GM21737 (cell line): ENCODE measurements around the gene OR56B1.
"Not testable (repeated sequence)": the region's sequence is repeated elsewhere in the genome, so short reads cannot be mapped to it uniquely, and the experiment has no call there.

Experiments used
- ATAC-seq: cut with Tn5 transposase; IDR thresholded peaks from one replicate; pipeline ENCODE4 v1.9.1; 2021; ENCODE audit warnings: mild to moderate bottlenecking, moderate library complexity; ENCODE audit not compliant: unreplicated experiment

OR56B1 gene

GRCh38 chr11:5736396-5736795 is at the start of gene OR56B1:
TSS of gene OR56B1 (plus strand) at chr11:5736448. CDS start at chr11:5736517, 69 bp downstream.
- no peak for ATAC-seq

GRCh38 chr11:5688482-5688881 is 47.8 kb upstream of the OR56B1 start:
- ATAC-seq: no peak

GRCh38 chr11:5689551-5689983 is 46.7 kb upstream of the OR56B1 start, which contains the start of gene TRIM22:
TSS of gene TRIM22 (plus strand) at chr11:5689790. CDS start at chr11:5696233, 6,443 bp downstream.
- ATAC-seq: peak; percentile 70

GRCh38 chr11:5690216-5690615 is 46.0 kb upstream of the OR56B1 start:
- no peak for ATAC-seq

GRCh38 chr11:5690736-5691135 is 45.5 kb upstream of the OR56B1 start:
- no peak for ATAC-seq

GRCh38 chr11:5691238-5691963 is 44.8 kb upstream of the OR56B1 start:
- not testable (repeated sequence) for ATAC-seq

- no peak for ATAC-seq
Observed at GRCh38 chr11:5691964-5692361, 44.3 kb upstream of the OR56B1 start.

- no peak for ATAC-seq
Observed at GRCh38 chr11:5694642-5695041, 41.6 kb upstream of the OR56B1 start.

GRCh38 chr11:5695580-5695979 is 40.7 kb upstream of the OR56B1 start:
- no peak for ATAC-seq

GRCh38 chr11:5696210-5696609 is 40.0 kb upstream of the OR56B1 start:
- no peak for ATAC-seq

- ATAC-seq: no peak
Observed at GRCh38 chr11:5698281-5698680, 38.0 kb upstream of the OR56B1 start.

- ATAC-seq: no peak
Observed at GRCh38 chr11:5700421-5701054, 35.7 kb upstream of the OR56B1 start.

GRCh38 chr11:5701055-5701577 is 35.1 kb upstream of the OR56B1 start:
- no peak for ATAC-seq

GRCh38 chr11:5703741-5704536 is 32.3 kb upstream of the OR56B1 start:
- ATAC-seq: peak; percentile 81

- ATAC-seq: no peak
Observed at GRCh38 chr11:5705688-5706087, 30.6 kb upstream of the OR56B1 start.

GRCh38 chr11:5712507-5712906 is 23.7 kb upstream of the OR56B1 start:
- ATAC-seq: no peak

GRCh38 chr11:5713695-5714094 is 22.6 kb upstream of the OR56B1 start:
- ATAC-seq: no peak

GRCh38 chr11:5716518-5716917 is 19.7 kb upstream of the OR56B1 start:
- ATAC-seq: not testable (repeated sequence)

- ATAC-seq: no peak
Observed at GRCh38 chr11:5719703-5720495, 16.3 kb upstream of the OR56B1 start.

GRCh38 chr11:5722622-5723021 is 13.6 kb upstream of the OR56B1 start:
- ATAC-seq: no peak
